Lower leg skin (tissue), 3 donors: ENCODE data around the gene PPARGC1A.

ENCODE experiments used
- CTCF ChIP-seq, 3 donors: fragments of 450-650 bp; IDR thresholded peaks; one replicate each; pipeline ENCODE4 v1.5.1; 2016; ENCODE audit warnings: antibody characterized with exemption in 3 of 3, mild to moderate bottlenecking in 3 of 3, moderate library complexity in 2 of 3
- POLR2A ChIP-seq, 2 donors: fragments of 450-650 bp; IDR thresholded peaks; one replicate each; pipeline ENCODE4 v1.6.1; 2016 to 2017; ENCODE audit warnings: antibody characterized with exemption in 2 of 2, mild to moderate bottlenecking in 1 of 2, moderate library complexity in 1 of 2

- TF ChIP-seq POLR2A (IDR thresholded peaks at IDR 0.05) (no peak), CTCF (IDR thresholded peaks at IDR 0.05) (no peak)
Measured at GRCh38 chr4:23909671-23910070, 19.8 kb upstream of the PPARGC1A start.
